ENCODE measurements around the gene CCDC142. TPM values are rescaled to one million over a fixed set of nuclear protein-coding genes. Genes with fewer than 3 reads are reported as not detected.

Gene CCDC142
- 21.3 TPM for polyA plus RNA-seq
- long read RNA-seq, donor 1 = 0 reads
- long read RNA-seq, donor 2, partial matches to known transcripts = 0 of 1 reads
- long read RNA-seq, donor 2, other reads (novel, unspliced or antisense) = 0 of 1 reads
- long read RNA-seq, donor 3 = 0 reads
- long read RNA-seq, donor 4 = 0 reads
- long read RNA-seq, donor 5, partial matches to known transcripts = 0 of 1 reads
- long read RNA-seq, donor 5, other reads (novel, unspliced or antisense) = 0 of 1 reads
- long read RNA-seq, donor 6 = 0 reads
- long read RNA-seq, donor 7 = 0 reads
- long read RNA-seq, donor 8, partial matches to known transcripts = 0 of 3 reads
- long read RNA-seq, donor 8, other reads (novel, unspliced or antisense) = 0 of 3 reads
- long read RNA-seq, donor 9, partial matches to known transcripts = 54 of 54 reads
- long read RNA-seq, donor 9, other reads (novel, unspliced or antisense) = 0 of 54 reads
- long read RNA-seq, donor 10, partial matches to known transcripts = 0 of 1 reads
- long read RNA-seq, donor 10, other reads (novel, unspliced or antisense) = 0 of 1 reads
- long read RNA-seq, donor 11, partial matches to known transcripts = 0 of 1 reads
- long read RNA-seq, donor 11, other reads (novel, unspliced or antisense) = 0 of 1 reads

GRCh38 chr2:74482801-74483674, at the start of gene CCDC142, which contains the start of gene TTC31:
Gene CCDC142 (minus strand): TSS chr2:74482998. CDS start chr2:74482837, 161 bp downstream.
Gene TTC31 (plus strand): TSS chr2:74483081. CDS start chr2:74483096, 15 bp downstream.
- no peaks in the 10 kb centered on the region for H3K9me3 ChIP-seq (ENCODE audit: control insufficient read depth, low read depth, low read length)
- H3K4me3 ChIP-seq (ENCODE audit: low read length) = peak within 1 kb of the TSS; percentile 85
- peak; percentile 97 to 99 for DNase-seq
- whole genome bisulfite sequencing (ENCODE audit: insufficient coverage, low lambda C conversion rate) = 0% methylated on average over 4 of the region's 50 CpGs
- peak within 1 kb of the TSS; percentile 89 for H3K27ac ChIP-seq (ENCODE audit: low read length)
- no peaks in the 10 kb centered on the region for H3K27me3 ChIP-seq (ENCODE audit: control insufficient read depth, insufficient read depth, low read length)
- H3K36me3 ChIP-seq (ENCODE audit: control insufficient read depth, insufficient read depth, low read length) = peaks cover 24% of the 10 kb centered on the region
- peaks cover 20% of the 10 kb centered on the region for H3K4me1 ChIP-seq (ENCODE audit: control insufficient read depth, insufficient read depth, low read length)

GRCh38 chr2:74532222-74532621, 49.4 kb upstream of the CCDC142 start:
- peak in 1 of 2 donors; percentile 37 for DNase-seq
- Histone ChIP-seq H3K36me3 (ENCODE audit: control insufficient read depth, insufficient read depth, low read length) (peaks cover 24% of the 10 kb centered on the region), H3K4me3 (ENCODE audit: low read length) (no peak overlapping the region), H3K4me1 (ENCODE audit: control insufficient read depth, insufficient read depth, low read length) (peaks cover 15% of the 10 kb centered on the region), H3K9me3 (ENCODE audit: control insufficient read depth, low read depth, low read length) (no peaks in the 10 kb centered on the region), H3K27me3 (ENCODE audit: control insufficient read depth, insufficient read depth, low read length) (peaks cover 11% of the 10 kb centered on the region), H3K27ac (ENCODE audit: low read length) (no peak overlapping the region)

GRCh38 chr2:74531666-74532065, 48.9 kb upstream of the CCDC142 start:
- WGBS (ENCODE audit: insufficient coverage, low lambda C conversion rate) = no CpG with 5 or more reads among the region's 7 CpGs
- Histone ChIP-seq H3K4me1 (ENCODE audit: control insufficient read depth, insufficient read depth, low read length) (peaks cover 15% of the 10 kb centered on the region), H3K4me3 (ENCODE audit: low read length) (no peak overlapping the region), H3K27me3 (ENCODE audit: control insufficient read depth, insufficient read depth, low read length) (peaks cover 6% of the 10 kb centered on the region), H3K36me3 (ENCODE audit: control insufficient read depth, insufficient read depth, low read length) (peaks cover 29% of the 10 kb centered on the region), H3K9me3 (ENCODE audit: control insufficient read depth, low read depth, low read length) (no peaks in the 10 kb centered on the region), H3K27ac (ENCODE audit: low read length) (no peak overlapping the region)
- no peak for DNase-seq

GRCh38 chr2:74530239-74531187, 47.7 kb upstream of the CCDC142 start:
- H3K4me3 ChIP-seq (ENCODE audit: low read length) = peak overlapping the region; percentile 96
- H3K36me3 ChIP-seq (ENCODE audit: control insufficient read depth, insufficient read depth, low read length) = peaks cover 35% of the 10 kb centered on the region
- no peaks in the 10 kb centered on the region for H3K9me3 ChIP-seq (ENCODE audit: control insufficient read depth, low read depth, low read length)
- WGBS (ENCODE audit: insufficient coverage, low lambda C conversion rate) = no CpG with 5 or more reads among the region's 54 CpGs
- H3K27ac ChIP-seq (ENCODE audit: low read length) = peak overlapping the region; percentile 55
- H3K27me3 ChIP-seq (ENCODE audit: control insufficient read depth, insufficient read depth, low read length) = no peaks in the 10 kb centered on the region
- peak in 1 of 2 donors; percentile 70 for DNase-seq
- peaks cover 15% of the 10 kb centered on the region for H3K4me1 ChIP-seq (ENCODE audit: control insufficient read depth, insufficient read depth, low read length)

GRCh38 chr2:74529357-74530238, 46.8 kb upstream of the CCDC142 start, which contains the start of the genes AUP1 and HTRA2:
Gene AUP1 (minus strand): TSS chr2:74529706. CDS start chr2:74529629, 77 bp downstream.
Gene HTRA2 (plus strand): TSS chr2:74529933. CDS start chr2:74530007, 74 bp downstream.
- Histone ChIP-seq H3K27ac (ENCODE audit: low read length) (peak within 1 kb of the TSS; percentile 91), H3K27me3 (ENCODE audit: control insufficient read depth, insufficient read depth, low read length) (no peaks in the 10 kb centered on the region), H3K4me3 (ENCODE audit: low read length) (peak within 1 kb of the TSS; percentile 96), H3K9me3 (ENCODE audit: control insufficient read depth, low read depth, low read length) (no peaks in the 10 kb centered on the region), H3K4me1 (ENCODE audit: control insufficient read depth, insufficient read depth, low read length) (peaks cover 15% of the 10 kb centered on the region), H3K36me3 (ENCODE audit: control insufficient read depth, insufficient read depth, low read length) (peaks cover 35% of the 10 kb centered on the region)
- DNase-seq = peak; percentile 99 to 100
- WGBS (ENCODE audit: insufficient coverage, low lambda C conversion rate) = no CpG with 5 or more reads among the region's 87 CpGs

- Histone ChIP-seq H3K4me1 (ENCODE audit: control insufficient read depth, insufficient read depth, low read length) (peaks cover 15% of the 10 kb centered on the region), H3K27ac (ENCODE audit: low read length) (peak overlapping the region; percentile 91), H3K36me3 (ENCODE audit: control insufficient read depth, insufficient read depth, low read length) (peaks cover 35% of the 10 kb centered on the region), H3K9me3 (ENCODE audit: control insufficient read depth, low read depth, low read length) (no peaks in the 10 kb centered on the region), H3K4me3 (ENCODE audit: low read length) (peak overlapping the region; percentile 96), H3K27me3 (ENCODE audit: control insufficient read depth, insufficient read depth, low read length) (no peaks in the 10 kb centered on the region)
- DNase-seq = no peak
- whole genome bisulfite sequencing (ENCODE audit: insufficient coverage, low lambda C conversion rate) = 30% methylated on average over 2 of the region's 29 CpGs
Observed at GRCh38 chr2:74528600-74529356, 46.0 kb upstream of the CCDC142 start.

- H3K9me3 ChIP-seq (ENCODE audit: control insufficient read depth, low read depth, low read length) = no peaks in the 10 kb centered on the region
- no CpG with 5 or more reads among the region's 9 CpGs for WGBS (ENCODE audit: insufficient coverage, low lambda C conversion rate)
- H3K36me3 ChIP-seq (ENCODE audit: control insufficient read depth, insufficient read depth, low read length) = peaks cover 30% of the 10 kb centered on the region
- no peaks in the 10 kb centered on the region for H3K27me3 ChIP-seq (ENCODE audit: control insufficient read depth, insufficient read depth, low read length)
- DNase-seq = no peak
- no peak overlapping the region for H3K4me3 ChIP-seq (ENCODE audit: low read length)
- H3K27ac ChIP-seq (ENCODE audit: low read length) = no peak overlapping the region
- peaks cover 15% of the 10 kb centered on the region for H3K4me1 ChIP-seq (ENCODE audit: control insufficient read depth, insufficient read depth, low read length)
Observed at GRCh38 chr2:74527741-74528140, 44.9 kb upstream of the CCDC142 start.

GRCh38 chr2:74526649-74527230, 43.9 kb upstream of the CCDC142 start:
- DNase-seq = no peak
- Histone ChIP-seq H3K27me3 (ENCODE audit: control insufficient read depth, insufficient read depth, low read length) (no peaks in the 10 kb centered on the region), H3K27ac (ENCODE audit: low read length) (no peak overlapping the region), H3K4me3 (ENCODE audit: low read length) (no peak overlapping the region), H3K9me3 (ENCODE audit: control insufficient read depth, low read depth, low read length) (no peaks in the 10 kb centered on the region), H3K4me1 (ENCODE audit: control insufficient read depth, insufficient read depth, low read length) (peaks cover 15% of the 10 kb centered on the region), H3K36me3 (ENCODE audit: control insufficient read depth, insufficient read depth, low read length) (peaks cover 26% of the 10 kb centered on the region)
- no CpG with 5 or more reads among the region's 11 CpGs for WGBS (ENCODE audit: insufficient coverage, low lambda C conversion rate)
